Amygdala (tissue), 56 donors: Measurements from ENCODE around the gene POFUT1.

ENCODE experiments used
- DNase-seq, 56 donors: peaks; one replicate each; lab custom pipeline; 2025; lab: John Stamatoyannopoulos, UW

Gene POFUT1

DNA sequence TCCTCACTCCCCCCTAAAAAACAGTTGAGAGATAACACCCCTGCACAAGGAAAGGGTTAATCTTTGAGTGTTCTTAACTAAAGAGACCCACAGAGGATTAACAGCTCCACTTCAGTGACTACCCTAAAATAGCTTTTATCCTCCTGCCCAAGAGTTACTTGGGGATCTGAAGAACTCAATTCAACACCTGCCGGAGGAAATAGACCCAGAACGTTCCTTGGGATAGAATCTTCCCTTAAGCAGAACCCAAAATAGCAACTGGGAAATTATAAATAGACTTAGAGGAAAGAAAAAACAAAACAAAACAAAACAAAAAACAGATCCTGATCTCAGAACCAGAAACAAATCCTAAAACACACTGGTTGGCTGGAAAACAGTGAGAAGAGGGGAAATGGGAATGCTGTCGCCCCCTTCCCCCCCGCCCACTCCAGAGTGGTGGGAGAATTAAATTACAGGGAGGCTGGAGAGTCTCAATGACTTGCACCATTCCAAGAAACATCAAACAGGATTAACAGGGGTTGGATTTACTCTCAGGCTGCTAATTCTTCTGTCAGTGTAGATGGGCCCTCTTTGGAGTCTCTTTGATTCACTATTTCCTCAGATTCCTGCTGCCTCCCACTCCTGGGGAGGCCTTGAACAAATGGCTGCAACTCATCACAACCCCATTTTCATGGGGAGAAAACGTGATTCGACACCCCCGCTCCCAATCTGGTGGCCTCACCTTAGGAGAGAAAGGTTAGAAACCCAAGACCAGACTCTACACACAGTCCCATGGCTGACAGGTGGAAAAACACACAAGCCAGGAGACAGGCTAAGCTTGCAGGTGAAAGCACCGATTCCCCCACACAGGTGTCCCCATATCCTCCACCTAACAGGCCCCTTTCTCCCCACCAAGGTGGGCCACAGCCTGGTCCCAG lies 1.6 kb upstream of the POFUT1 start:
- no peak for DNase-seq

GRCh38 chr20:32206760-32207625 lies 687 bp upstream of the POFUT1 start:
- DNase-seq, result peak in 1 of 56 donors; percentile 42

GRCh38 chr20:32208499-32209154 lies 947 bp downstream of the POFUT1 start:
- DNase-seq, result no peak

DNA sequence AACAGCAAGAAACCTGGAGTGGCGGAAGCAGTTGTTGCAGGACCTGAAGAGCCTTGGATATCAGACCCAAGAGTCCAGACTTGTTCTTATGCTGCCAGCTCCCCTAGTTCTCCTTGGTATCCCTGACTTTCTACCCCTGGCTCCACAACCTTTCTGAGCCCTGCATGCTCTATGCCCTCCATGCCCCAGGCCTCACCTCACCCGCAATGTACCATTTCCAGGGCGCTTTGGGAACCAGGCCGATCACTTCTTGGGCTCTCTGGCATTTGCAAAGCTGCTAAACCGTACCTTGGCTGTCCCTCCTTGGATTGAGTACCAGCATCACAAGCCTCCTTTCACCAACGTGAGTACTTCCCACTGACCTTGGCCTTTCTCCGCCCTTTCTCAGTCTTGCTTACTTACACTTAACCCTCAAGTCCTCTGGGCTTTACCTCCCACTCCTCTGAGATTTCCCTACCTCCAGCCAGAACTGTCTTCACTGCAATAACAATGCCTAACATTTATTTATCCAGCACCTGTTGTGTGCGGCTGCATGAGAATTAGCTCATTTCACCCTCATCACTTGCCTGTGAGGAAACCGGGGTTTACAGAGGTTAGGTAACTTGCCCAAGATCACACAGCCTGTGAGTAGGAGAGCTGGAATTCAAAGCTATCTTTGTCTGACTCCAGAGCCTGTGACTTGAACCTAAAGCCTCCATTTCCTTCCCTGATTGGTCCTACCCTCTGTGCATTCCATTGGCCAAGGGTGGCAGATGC lies 2.3 kb downstream of the POFUT1 start:
- DNase-seq, result no peak

DNA sequence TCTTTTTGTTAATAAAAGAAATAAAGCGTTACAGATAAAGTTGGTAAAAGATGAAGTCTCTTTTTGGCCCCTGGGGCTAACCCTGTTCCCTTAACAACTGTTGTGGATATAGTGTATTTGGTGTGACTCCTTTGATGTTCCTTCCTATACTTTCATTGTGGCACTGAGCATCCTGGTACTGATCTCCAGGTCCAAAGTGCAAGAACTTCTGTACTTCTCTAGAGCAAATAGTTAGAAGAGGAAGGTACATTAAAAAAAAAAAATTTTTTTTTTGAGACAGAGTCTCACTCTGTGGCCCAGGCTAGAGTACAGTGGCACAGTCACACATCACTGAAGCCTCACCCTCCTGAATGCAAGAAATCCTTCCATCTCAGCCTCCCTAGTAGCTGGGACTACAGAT lies 6.2 kb downstream of the POFUT1 start:
- DNase-seq, result no peak

GRCh38 chr20:32215147-32215546 lies 7.5 kb downstream of the POFUT1 start:
- no peak for DNase-seq

- no peak for DNase-seq
Measured at GRCh38 chr20:32215729-32216128, 8.0 kb downstream of the POFUT1 start.

GRCh38 chr20:32216179-32217142 lies 8.8 kb downstream of the POFUT1 start:
- DNase-seq, result no peak

- DNase-seq, result no peak
Measured at GRCh38 chr20:32218156-32218900, 10.6 kb downstream of the POFUT1 start.

DNA sequence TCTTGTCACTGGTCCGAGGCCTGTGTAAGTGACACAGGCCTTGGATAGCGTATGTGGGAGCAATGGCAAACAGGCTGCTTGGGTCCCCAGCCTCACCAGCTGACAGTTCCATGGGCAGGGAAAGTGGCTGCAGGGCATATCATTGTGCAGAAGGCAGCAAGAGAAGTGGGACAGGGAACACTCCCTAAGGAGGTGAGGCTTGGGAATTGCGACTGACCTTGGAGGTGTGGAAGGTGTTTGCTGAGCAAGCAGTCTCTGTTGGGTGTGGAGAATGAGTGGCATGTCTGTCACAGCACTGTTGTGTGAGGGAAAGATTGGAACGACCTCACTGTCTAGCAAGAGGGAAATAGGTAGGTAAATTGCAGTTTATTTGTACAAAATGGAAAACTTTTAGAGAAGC lies 16.8 kb downstream of the POFUT1 start:
- no peak for DNase-seq

- DNase-seq, result no peak
Measured at GRCh38 chr20:32226391-32226790, 18.7 kb downstream of the POFUT1 start.

DNA sequence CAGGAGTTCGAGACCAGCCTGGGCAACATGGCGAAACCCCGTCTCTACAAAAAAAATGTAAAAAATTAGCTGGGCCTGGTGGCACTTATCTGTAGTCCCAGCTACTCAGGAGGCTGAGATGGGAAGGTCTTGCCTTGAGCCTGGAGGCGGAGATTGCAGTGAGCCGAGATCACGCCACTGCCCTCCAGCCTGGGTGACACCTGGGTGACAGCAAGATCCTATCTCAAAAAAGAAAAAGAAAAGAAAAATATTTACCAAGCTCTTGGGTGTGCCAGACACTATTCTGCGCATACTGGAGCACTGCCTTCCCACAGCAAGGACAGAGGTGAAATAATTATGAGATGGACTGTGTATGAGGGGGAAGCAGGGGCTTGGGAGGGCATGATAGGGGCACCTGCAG lies 19.6 kb downstream of the POFUT1 start:
- DNase-seq, result no peak

DNA sequence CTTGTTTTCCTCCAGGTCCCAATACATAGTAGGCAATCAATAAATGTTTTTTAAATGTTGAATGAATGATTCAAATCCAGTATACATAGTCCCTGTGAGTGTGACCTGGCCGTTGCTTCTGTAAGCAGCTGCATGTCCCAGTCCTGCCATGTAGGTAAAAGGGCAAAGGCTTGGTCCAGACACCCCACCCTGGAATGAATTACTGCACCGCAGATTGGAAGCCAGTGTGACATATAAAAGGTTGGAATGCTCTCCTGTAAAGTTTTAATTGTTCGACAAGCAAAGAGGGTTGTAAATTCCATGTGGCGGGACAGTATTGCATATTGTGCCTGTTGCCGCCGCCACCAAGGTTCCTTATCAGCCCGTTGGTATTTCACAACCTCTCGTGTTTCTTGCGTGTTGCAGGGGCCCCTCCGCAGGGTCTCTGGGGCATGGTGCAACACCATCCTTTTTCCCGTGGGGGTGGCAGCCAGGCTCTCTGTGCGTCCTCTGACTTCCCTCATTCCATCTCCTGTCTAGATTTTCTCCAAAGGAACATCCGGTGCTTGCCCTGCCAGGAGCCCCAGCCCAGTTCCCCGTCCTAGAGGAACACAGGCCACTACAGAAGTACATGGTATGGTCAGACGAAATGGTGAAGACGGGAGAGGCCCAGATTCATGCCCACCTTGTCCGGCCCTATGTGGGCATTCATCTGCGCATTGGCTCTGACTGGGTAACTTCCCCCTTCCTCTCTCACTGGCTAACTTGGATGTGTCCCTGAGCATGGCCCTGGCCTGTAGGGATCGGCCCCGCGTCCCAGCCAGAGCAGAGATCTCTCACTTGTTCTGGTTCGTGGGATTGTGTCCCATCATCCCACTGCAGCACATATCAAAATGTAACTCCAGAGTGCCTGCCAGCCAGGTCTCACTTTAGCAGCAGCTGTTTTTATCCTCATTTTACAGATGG lies 20.3 kb downstream of the POFUT1 start:
- DNase-seq, result peak in 4 of 56 donors; percentile 2 to 27 (median 6)

GRCh38 chr20:32229251-32229747 lies 21.6 kb downstream of the POFUT1 start:
- no peak for DNase-seq

DNA sequence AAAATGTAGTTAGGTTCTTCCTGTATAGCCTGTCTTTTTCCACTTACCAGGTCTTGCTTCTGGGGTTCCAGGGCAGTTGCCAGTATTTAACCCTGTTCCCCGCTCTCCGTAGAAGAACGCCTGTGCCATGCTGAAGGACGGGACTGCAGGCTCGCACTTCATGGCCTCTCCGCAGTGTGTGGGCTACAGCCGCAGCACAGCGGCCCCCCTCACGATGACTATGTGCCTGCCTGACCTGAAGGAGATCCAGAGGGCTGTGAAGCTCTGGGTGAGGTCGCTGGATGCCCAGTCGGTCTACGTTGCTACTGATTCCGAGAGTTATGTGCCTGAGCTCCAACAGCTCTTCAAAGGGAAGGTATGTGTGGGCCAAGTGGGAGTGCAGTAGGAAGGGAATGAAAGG lies 23.0 kb downstream of the POFUT1 start:
- DNase-seq, result no peak

DNA sequence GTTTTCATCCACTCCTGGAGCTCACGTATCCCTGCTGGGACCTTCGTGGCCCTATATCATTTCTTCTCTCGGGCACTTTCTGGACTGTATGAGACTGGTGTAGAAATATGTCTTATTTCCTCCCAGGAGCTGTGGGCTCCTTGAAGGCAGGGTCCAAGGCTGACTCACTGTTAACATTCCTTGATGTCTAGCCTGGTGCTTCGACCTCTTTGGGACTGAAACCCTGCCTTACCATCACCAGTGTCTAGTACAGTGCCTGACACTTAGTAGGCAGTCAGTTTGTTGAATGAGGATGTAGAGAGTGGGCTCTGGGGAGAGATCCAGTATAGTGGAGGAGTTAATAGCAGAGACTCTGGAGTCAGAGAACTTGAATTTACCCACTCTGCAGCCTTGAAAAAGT lies 23.6 kb downstream of the POFUT1 start:
- no peak for DNase-seq

- DNase-seq, result peak in 3 of 56 donors; percentile 5 to 36 (median 16)
Measured at GRCh38 chr20:32231847-32232246, 24.2 kb downstream of the POFUT1 start.
